Measurements from ENCODE around the gene KIAA1958. TPM values are rescaled to one million over a fixed set of nuclear protein-coding genes. Genes with fewer than 3 reads are reported as not detected.

KIAA1958 gene
- total RNA-seq, 3 donors from 2014 or later, result 2.9 to 16.5 (median 11.8) TPM

DNA sequence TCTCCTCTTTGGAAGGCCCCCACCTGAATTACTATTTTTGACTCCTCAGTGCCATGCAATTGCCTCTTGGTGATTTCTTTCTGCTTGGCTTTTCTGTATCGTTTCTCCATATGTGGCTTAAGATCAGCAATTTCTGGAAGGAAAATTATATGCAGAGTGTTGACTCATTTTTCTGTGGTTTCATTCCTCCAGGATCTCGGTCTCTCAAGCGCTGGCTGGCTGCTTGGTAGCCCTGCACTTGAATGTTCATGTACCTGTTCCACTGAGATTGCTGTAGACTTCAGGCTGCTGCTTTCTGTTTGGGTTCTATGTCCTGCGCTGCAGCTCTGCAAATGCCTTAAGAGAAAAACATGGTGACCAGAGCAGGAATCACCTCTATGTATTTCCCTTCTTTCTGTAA is 153.7 kb downstream of the KIAA1958 start:
- TF ChIP-seq POLR2A (IDR thresholded peaks at IDR 0.05) (no peak), POLR2AphosphoS5 (IDR thresholded peaks at IDR 0.05) (no peak)
- TF ChIP-seq, protein P1, sequence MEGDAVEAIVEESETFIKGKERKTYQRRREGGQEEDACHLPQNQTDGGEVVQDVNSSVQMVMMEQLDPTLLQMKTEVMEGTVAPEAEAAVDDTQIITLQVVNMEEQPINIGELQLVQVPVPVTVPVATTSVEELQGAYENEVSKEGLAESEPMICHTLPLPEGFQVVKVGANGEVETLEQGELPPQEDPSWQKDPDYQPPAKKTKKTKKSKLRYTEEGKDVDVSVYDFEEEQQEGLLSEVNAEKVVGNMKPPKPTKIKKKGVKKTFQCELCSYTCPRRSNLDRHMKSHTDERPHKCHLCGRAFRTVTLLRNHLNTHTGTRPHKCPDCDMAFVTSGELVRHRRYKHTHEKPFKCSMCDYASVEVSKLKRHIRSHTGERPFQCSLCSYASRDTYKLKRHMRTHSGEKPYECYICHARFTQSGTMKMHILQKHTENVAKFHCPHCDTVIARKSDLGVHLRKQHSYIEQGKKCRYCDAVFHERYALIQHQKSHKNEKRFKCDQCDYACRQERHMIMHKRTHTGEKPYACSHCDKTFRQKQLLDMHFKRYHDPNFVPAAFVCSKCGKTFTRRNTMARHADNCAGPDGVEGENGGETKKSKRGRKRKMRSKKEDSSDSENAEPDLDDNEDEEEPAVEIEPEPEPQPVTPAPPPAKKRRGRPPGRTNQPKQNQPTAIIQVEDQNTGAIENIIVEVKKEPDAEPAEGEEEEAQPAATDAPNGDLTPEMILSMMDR (IDR thresholded peaks at IDR 0.05), result no peak
- Histone ChIP-seq H3K9me3 (peaks cover 10 to 17% of the 10 kb centered on the region in 2 donors), H3K27me3 (no peaks in the 10 kb centered on the region), H3K36me3 (no peaks in the 10 kb centered on the region), H3K27ac (no peak overlapping the region), H3K4me3 (no peak overlapping the region), H3K4me1 (no peaks in the 10 kb centered on the region)
- DNase-seq (ENCODE audit: low spot score in 2 of 2), result no peak
- intact Hi-C loops (cut with DNase I; ENCODE audit: low total_unique reads), result no loop called here

DNA sequence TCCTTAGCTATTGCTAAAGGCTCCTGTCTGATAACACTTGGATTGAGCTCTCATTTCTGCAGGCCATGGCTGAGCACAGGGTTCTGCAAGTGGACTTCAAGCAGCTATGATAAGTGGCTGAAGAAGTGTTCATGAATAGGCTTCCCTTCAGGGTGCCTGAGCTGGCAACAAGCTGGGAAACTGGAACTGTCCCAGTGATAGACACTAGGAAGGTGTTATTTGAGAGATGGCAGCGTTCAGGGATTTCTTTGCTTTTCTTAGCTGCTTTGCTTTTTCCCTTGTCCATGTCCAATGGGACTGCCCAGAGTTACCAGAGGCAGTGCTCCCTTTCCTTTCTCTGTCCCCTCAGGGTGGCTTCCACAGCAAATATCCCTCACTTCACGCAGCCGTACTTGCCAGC is 155.5 kb downstream of the KIAA1958 start:
- no peak for DNase-seq (ENCODE audit: low spot score in 2 of 2)
- Histone ChIP-seq H3K27me3 (no peaks in the 10 kb centered on the region), H3K36me3 (no peaks in the 10 kb centered on the region), H3K9me3 (peaks cover 10 to 17% of the 10 kb centered on the region in 2 donors), H3K4me1 (no peaks in the 10 kb centered on the region), H3K27ac (no peak overlapping the region), H3K4me3 (no peak overlapping the region)
- intact Hi-C loops (cut with DNase I; ENCODE audit: low total_unique reads), result no loop called here
- TF ChIP-seq POLR2AphosphoS5 (IDR thresholded peaks at IDR 0.05), result no peak
- no peak for TF ChIP-seq POLR2A (IDR thresholded peaks at IDR 0.05)
- TF ChIP-seq, protein P1 (IDR thresholded peaks at IDR 0.05), result no peak

DNA sequence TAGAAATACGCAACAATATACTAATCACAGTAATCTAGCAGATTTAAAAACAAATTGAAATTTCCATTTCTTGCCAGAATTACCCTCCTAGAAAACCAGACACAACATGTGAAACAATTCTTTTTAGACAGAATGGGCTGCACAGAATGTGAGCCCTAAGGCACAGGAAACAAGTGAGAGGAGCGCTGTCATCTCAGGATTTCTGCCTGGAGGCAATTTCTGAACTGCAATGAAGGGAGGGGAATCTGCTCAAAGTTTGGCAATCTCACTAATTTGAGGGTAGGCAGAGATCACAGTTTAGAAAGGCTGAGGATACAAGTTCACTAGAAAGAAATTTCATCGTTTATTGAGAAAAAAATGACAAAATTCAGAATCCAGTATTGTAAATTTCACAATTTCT is 161.0 kb downstream of the KIAA1958 start:
- TF ChIP-seq, protein P1 (IDR thresholded peaks at IDR 0.05), result no peak
- TF ChIP-seq POLR2AphosphoS5 (IDR thresholded peaks at IDR 0.05) (no peak), POLR2A (IDR thresholded peaks at IDR 0.05) (no peak)
- Histone ChIP-seq H3K27ac (no peak overlapping the region), H3K27me3 (no peaks in the 10 kb centered on the region), H3K4me1 (no peaks in the 10 kb centered on the region), H3K9me3 (peaks cover 8 to 13% of the 10 kb centered on the region in 2 donors), H3K36me3 (no peaks in the 10 kb centered on the region), H3K4me3 (no peak overlapping the region)
- DNase-seq (ENCODE audit: low spot score in 2 of 2), result no peak
- intact Hi-C loops (cut with DNase I; ENCODE audit: low total_unique reads), result no loop called here

DNA sequence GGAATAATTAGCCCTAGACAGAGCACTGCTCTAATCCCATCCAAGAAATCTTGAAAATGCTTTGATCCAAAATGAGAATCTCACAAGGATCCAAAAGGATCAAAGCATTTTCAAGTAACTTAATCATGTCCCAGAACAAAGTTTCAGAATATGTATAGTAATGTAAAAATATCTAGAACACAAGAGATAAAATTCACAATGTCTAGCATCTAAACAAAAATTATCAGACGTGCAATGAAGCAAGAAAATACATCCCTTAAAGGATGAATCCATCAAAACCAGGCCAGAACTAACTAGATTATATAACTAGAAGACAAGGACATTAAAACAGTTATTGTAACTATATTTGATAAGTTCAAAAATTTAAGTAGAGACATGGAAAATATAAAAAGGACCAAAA is 162.0 kb downstream of the KIAA1958 start:
- H3K27me3 ChIP-seq, result no peaks in the 10 kb centered on the region
- no peak for TF ChIP-seq POLR2AphosphoS5 (IDR thresholded peaks at IDR 0.05)
- TF ChIP-seq POLR2A (IDR thresholded peaks at IDR 0.05), result no peak
- TF ChIP-seq, protein P1 (IDR thresholded peaks at IDR 0.05), result no peak
- no peaks in the 10 kb centered on the region for H3K4me1 ChIP-seq
- no peak overlapping the region for H3K4me3 ChIP-seq
- peaks cover 8 to 13% of the 10 kb centered on the region in 2 donors for H3K9me3 ChIP-seq
- no peak for DNase-seq (ENCODE audit: low spot score in 2 of 2)
- intact Hi-C loops (cut with DNase I; ENCODE audit: low total_unique reads), result no loop called here
- H3K27ac ChIP-seq, result no peak overlapping the region
- no peaks in the 10 kb centered on the region for H3K36me3 ChIP-seq

DNA sequence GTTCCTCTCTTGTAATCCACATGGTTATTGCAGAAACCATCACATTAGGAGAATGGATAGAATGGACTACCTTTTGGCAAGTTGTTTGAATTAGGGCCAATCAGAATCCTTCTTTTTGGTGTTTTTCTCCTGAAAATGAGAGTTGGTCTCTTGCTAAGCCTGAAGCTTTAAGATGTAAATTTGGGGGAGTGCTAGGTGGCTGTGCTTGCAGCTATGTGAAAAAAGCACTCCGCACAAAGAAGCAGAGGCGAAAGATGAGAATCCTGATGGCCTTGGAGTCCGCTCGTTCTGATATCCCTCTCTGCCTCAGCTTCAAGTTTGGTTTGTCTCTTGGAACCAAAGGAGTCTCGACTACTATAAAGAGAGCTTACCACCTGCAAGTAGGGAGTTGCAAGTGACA is 167.7 kb downstream of the KIAA1958 start:
- intact Hi-C loops (cut with DNase I; ENCODE audit: low total_unique reads), result no loop called here
- no peaks in the 10 kb centered on the region for H3K27me3 ChIP-seq
- no peaks in the 10 kb centered on the region for H3K36me3 ChIP-seq
- no peak for TF ChIP-seq POLR2AphosphoS5 (IDR thresholded peaks at IDR 0.05)
- TF ChIP-seq POLR2A (IDR thresholded peaks at IDR 0.05), result no peak
- TF ChIP-seq, protein P1 (IDR thresholded peaks at IDR 0.05), result no peak
- peaks cover 0 to under 1% of the 10 kb centered on the region in 2 donors for H3K9me3 ChIP-seq
- H3K4me3 ChIP-seq, result no peak overlapping the region
- H3K4me1 ChIP-seq, result no peaks in the 10 kb centered on the region
- no peak overlapping the region for H3K27ac ChIP-seq
- DNase-seq (ENCODE audit: low spot score in 2 of 2), result no peak

All from breast epithelium (tissue), 4 donors.